HepG2 (cell line): ENCODE data around the gene ZCCHC10. TPM values are rescaled to one million over a fixed set of nuclear protein-coding genes. Genes with fewer than 3 reads are reported as not detected.

Experiments
- DPF2 ChIP-seq: sonication (generic); formaldehyde crosslinking; IDR thresholded peaks from 2 replicates; pipeline ENCODE4 v1.4.0; 2020; ENCODE audit warnings: mild to moderate bottlenecking, low read depth, missing genetic modification reagents, borderline replicate concordance
- FOSL1 ChIP-seq: sonication (generic); formaldehyde crosslinking; IDR thresholded peaks from 2 replicates; pipeline ENCODE4 v1.9.0; 2021; ENCODE audit warnings: missing genetic modification reagents, borderline replicate concordance
- HNRNPK ChIP-seq: fragments of 200-400 bp; formaldehyde crosslinking; IDR thresholded peaks from 2 replicates; pipeline ENCODE4 v1.6.1; 2018; ENCODE audit warnings: low read length, low read depth, moderate library complexity, mild to moderate bottlenecking; ENCODE audit not compliant: poor library complexity, severe bottlenecking
- JUND ChIP-seq: sonication (generic); formaldehyde crosslinking; IDR thresholded peaks from 2 replicates; pipeline ENCODE4 v1.8.0; 2022; ENCODE audit warnings: mild to moderate bottlenecking, missing genetic modification reagents
- MBD4 ChIP-seq: IDR thresholded peaks from 2 replicates; pipeline ENCODE4 v1.6.1; 2012; ENCODE audit warnings: low read length, inconsistent platforms, borderline replicate concordance
- NBN ChIP-seq: fragments of 450-650 bp; conservative IDR thresholded peaks from 2 replicates; pipeline ENCODE4 v1.6.1; 2017
- NFE2 ChIP-seq: sonication (generic); formaldehyde crosslinking; IDR thresholded peaks from 2 replicates; pipeline ENCODE4 v1.4.0; 2020; ENCODE audit warnings: missing genetic modification reagents
- NONO ChIP-seq, 2 experiments: fragments of 450-650 bp in 1 of 2; sonication (generic) in 1 of 2; formaldehyde crosslinking in 1 of 2; IDR thresholded peaks in 1 of 2; conservative IDR thresholded peaks in 1 of 2; 2 replicates each; pipeline versions ENCODE4 v1.6.1 to v1.8.0; 2017 to 2022; ENCODE audit warnings: mild to moderate bottlenecking in 1 of 2, missing genetic modification reagents in 1 of 2, moderate library complexity in 1 of 2
- RERE ChIP-seq: IDR thresholded peaks from 2 replicates; pipeline ENCODE4 v1.6.1; 2016; ENCODE audit warnings: low read depth, missing genetic modification reagents, missing compliant biosample characterization
- ZNF251 ChIP-seq: sonication (generic); formaldehyde crosslinking; IDR thresholded peaks from 2 replicates; pipeline ENCODE4 v1.9.0; 2021; ENCODE audit warnings: mild to moderate bottlenecking, missing genetic modification reagents
- ZNF343 ChIP-seq: sonication (generic); formaldehyde crosslinking; IDR thresholded peaks from 2 replicates; pipeline ENCODE4 v1.4.0; 2020; ENCODE audit warnings: mild to moderate bottlenecking, missing genetic modification reagents
- ZNF350 ChIP-seq: sonication (generic); formaldehyde crosslinking; IDR thresholded peaks from 2 replicates; pipeline ENCODE4 v1.4.0; 2020; ENCODE audit warnings: mild to moderate bottlenecking, low read depth, missing genetic modification reagents, borderline replicate concordance
- ZNF558 ChIP-seq: sonication (generic); formaldehyde crosslinking; IDR thresholded peaks from 2 replicates; pipeline ENCODE4 v1.9.0; 2022; ENCODE audit warnings: mild to moderate bottlenecking, missing genetic modification reagents, borderline replicate concordance
- ZNF567 ChIP-seq: sonication (generic); formaldehyde crosslinking; IDR thresholded peaks from 2 replicates; pipeline ENCODE4 v1.8.1; 2023; ENCODE audit warnings: mild to moderate bottlenecking, missing genetic modification reagents, borderline replicate concordance
- ZNF572 ChIP-seq: sonication (generic); formaldehyde crosslinking; IDR thresholded peaks from 2 replicates; pipeline ENCODE4 v1.5.1; 2020; ENCODE audit warnings: mild to moderate bottlenecking, missing genetic modification reagents
- polyA plus RNA-seq, 8 experiments: library from polyadenylated mRNA; depleted of rRNA in 3 of 8; stranded (reverse) in 7 of 8; unstranded in 1 of 8; fragments of >200 nt; fragmentation: Illumina TruSeq in 4 of 8; extraction: Trizol in 4 of 8; gene quantifications; 2 replicates each; pipeline versions ENCODE4 v1.2.1 to v1.2.3, GENCODE V29; 2011 to 2016; ENCODE audit warnings: low read depth in 4 of 8, missing spikeins in 1 of 8, mixed read lengths in 1 of 8; ENCODE audit not compliant: insufficient read depth in 1 of 8
- total RNA-seq, 5 experiments: library from RNA; depleted of rRNA; stranded (reverse); fragments of >200 nt; fragmentation: Illumina TruSeq; extraction: Trizol; gene quantifications; 2 replicates each; pipeline ENCODE4 v1.2.3, GENCODE V29; 2016; ENCODE audit warnings: low read depth in 1 of 5
- TF ChIP-seq, protein P1 (sequence below): sonication (generic); formaldehyde crosslinking; IDR thresholded peaks from 2 replicates; pipeline ENCODE4 v1.5.0; 2020; ENCODE audit warnings: mild to moderate bottlenecking, missing genetic modification reagents
- TF ChIP-seq, protein P2 (sequence below): sonication (generic); formaldehyde crosslinking; IDR thresholded peaks from 2 replicates; pipeline ENCODE4 v1.4.0; 2020; ENCODE audit warnings: mild to moderate bottlenecking, missing genetic modification reagents
- TF ChIP-seq, protein P3 (sequence below): sonication (generic); formaldehyde crosslinking; conservative IDR thresholded peaks from 2 replicates; pipeline ENCODE4 v1.4.0; 2020; ENCODE audit warnings: missing genetic modification reagents

The ZCCHC10 gene
- total and polyA plus RNA-seq, 2 of the 13 experiments (the other 11 are each of a cell fraction or from before 2014, with no cell fraction given) = 40.7 to 48.2 TPM

GRCh38 chr5:133049726-133050048 lies 23.3 kb upstream of the ZCCHC10 start (continued):
- TF ChIP-seq RERE (CRISPR knock-in tag) = peak; percentile 82
- no peak for TF ChIP-seq ZNF567
- no peak for TF ChIP-seq ZNF558 (CRISPR knock-in tag)
- no peak for TF ChIP-seq HNRNPK
- TF ChIP-seq MBD4 = no peak
- no peak for TF ChIP-seq NBN
- TF ChIP-seq, protein P1, sequence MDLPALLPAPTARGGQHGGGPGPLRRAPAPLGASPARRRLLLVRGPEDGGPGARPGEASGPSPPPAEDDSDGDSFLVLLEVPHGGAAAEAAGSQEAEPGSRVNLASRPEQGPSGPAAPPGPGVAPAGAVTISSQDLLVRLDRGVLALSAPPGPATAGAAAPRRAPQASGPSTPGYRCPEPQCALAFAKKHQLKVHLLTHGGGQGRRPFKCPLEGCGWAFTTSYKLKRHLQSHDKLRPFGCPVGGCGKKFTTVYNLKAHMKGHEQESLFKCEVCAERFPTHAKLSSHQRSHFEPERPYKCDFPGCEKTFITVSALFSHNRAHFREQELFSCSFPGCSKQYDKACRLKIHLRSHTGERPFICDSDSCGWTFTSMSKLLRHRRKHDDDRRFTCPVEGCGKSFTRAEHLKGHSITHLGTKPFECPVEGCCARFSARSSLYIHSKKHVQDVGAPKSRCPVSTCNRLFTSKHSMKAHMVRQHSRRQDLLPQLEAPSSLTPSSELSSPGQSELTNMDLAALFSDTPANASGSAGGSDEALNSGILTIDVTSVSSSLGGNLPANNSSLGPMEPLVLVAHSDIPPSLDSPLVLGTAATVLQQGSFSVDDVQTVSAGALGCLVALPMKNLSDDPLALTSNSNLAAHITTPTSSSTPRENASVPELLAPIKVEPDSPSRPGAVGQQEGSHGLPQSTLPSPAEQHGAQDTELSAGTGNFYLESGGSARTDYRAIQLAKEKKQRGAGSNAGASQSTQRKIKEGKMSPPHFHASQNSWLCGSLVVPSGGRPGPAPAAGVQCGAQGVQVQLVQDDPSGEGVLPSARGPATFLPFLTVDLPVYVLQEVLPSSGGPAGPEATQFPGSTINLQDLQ (CRISPR knock-in tag) = no peak
- no peak for TF ChIP-seq ZNF343 (CRISPR knock-in tag)
- peak; percentile 59; the same call in 1 of the 2 replicates for TF ChIP-seq FOSL1 (CRISPR knock-in tag)
- TF ChIP-seq NONO (IDR thresholded peaks at IDR 0.05) = no peak
- peak; percentile 55; the same call in 1 of the 2 replicates for TF ChIP-seq NONO (CRISPR knock-in tag; conservative IDR thresholded peaks at IDR 0.05)
- TF ChIP-seq, protein P2, sequence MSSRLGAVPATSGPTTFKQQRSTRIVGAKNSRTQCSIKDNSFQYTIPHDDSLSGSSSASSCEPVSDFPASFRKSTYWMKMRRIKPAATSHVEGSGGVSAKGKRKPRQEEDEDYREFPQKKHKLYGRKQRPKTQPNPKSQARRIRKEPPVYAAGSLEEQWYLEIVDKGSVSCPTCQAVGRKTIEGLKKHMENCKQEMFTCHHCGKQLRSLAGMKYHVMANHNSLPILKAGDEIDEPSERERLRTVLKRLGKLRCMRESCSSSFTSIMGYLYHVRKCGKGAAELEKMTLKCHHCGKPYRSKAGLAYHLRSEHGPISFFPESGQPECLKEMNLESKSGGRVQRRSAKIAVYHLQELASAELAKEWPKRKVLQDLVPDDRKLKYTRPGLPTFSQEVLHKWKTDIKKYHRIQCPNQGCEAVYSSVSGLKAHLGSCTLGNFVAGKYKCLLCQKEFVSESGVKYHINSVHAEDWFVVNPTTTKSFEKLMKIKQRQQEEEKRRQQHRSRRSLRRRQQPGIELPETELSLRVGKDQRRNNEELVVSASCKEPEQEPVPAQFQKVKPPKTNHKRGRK (CRISPR knock-in tag) = no peak
- TF ChIP-seq ZNF350 (CRISPR knock-in tag) = no peak
- peak; percentile 90 for TF ChIP-seq DPF2 (CRISPR knock-in tag)
- no peak for TF ChIP-seq NFE2 (CRISPR knock-in tag)
- no peak for TF ChIP-seq ZNF251 (CRISPR knock-in tag)
- TF ChIP-seq ZNF572 (CRISPR knock-in tag) = no peak
- no peak for TF ChIP-seq JUND
- TF ChIP-seq, protein P3, sequence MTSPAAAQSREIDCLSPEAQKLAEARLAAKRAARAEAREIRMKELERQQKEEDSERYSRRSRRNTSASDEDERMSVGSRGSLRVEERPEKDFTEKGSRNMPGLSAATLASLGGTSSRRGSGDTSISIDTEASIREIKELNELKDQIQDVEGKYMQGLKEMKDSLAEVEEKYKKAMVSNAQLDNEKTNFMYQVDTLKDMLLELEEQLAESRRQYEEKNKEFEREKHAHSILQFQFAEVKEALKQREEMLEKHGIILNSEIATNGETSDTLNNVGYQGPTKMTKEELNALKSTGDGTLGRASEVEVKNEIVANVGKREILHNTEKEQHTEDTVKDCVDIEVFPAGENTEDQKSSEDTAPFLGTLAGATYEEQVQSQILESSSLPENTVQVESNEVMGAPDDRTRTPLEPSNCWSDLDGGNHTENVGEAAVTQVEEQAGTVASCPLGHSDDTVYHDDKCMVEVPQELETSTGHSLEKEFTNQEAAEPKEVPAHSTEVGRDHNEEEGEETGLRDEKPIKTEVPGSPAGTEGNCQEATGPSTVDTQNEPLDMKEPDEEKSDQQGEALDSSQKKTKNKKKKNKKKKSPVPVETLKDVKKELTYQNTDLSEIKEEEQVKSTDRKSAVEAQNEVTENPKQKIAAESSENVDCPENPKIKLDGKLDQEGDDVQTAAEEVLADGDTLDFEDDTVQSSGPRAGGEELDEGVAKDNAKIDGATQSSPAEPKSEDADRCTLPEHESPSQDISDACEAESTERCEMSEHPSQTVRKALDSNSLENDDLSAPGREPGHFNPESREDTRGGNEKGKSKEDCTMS (CRISPR knock-in tag) = no peak
